Measurements from ENCODE around the gene DNPEP.
"Not testable (repeated sequence)": the region's sequence is repeated elsewhere in the genome, so short reads cannot be mapped to it uniquely, and the experiment has no call there.

DNPEP gene

GRCh38 chr2:219398721-219399363 lies 11.1 kb upstream of the DNPEP start:
- DNase-seq: no peak

DNA sequence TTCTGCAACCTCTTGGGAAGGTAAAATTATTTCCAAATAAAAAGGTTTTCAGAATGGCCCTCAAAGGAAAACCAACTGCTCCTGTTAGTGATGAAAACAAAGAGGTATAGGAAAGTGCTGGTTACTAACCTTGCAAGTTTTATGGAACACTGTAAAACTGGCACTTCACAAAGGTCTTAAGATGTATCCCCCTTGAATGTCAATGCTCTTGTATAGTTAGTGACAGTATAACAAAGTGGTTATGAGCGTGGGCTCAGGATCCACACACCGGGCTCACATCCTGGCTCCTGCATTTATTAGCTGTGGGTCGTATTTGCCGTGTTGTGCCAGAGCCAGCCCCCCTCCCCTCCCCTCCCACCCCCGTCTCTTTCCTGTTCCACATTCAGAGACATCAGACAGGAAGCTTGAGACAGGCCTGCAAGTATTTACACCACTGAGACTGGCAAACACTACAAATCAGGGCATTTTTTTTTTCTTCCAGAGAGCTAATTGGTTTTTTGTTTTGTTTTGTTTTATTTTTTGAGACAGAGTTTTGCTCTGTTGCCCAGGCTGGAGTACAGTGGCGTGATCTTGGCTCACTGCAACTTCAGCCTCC lies 9.2 kb upstream of the DNPEP start:
- peak in 1 of 3 donors; percentile 35 for DNase-seq

DNA sequence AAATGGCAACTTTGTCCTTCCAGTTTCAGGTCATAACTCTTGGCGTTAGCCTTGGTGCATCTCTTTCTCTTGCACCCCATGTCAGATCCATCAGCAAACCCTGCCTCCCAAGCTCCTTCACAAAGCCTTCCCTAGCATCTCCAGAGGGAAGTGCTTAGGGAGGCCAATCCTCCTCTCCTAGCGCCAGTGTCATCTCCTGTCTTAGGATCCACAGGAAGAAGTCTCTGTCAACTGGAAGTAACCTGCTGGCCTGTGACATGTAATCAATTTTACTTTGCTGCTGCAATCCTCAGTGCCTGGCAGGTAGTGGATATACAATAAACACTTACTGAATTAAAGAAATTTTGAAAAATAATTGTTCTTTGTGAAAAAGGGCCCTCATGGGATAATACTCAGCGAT lies 7.9 kb upstream of the DNPEP start:
- DNase-seq: no peak

DNA sequence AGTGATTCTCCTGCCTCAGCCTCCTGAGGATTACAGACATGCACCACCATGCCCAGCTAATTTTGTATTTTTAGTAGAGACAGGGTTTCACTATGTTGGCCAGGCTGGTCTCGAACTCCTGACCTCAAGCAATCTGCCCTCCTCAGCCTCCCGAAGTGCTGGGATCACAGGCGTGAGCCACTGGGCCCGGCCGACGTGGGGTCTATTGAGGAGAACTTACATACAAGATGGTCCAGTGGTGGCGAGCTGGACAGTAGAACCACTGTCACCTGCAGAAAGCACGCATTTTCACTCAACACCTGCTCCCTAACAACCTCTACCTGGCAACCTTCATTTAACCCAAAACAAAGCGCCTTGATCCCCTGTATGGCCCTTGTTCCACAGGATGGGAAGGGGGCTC lies 7.3 kb upstream of the DNPEP start:
- not testable (repeated sequence) for DNase-seq

- DNase-seq: no peak
Measured at GRCh38 chr2:219392754-219393153, 5.0 kb upstream of the DNPEP start.

DNA sequence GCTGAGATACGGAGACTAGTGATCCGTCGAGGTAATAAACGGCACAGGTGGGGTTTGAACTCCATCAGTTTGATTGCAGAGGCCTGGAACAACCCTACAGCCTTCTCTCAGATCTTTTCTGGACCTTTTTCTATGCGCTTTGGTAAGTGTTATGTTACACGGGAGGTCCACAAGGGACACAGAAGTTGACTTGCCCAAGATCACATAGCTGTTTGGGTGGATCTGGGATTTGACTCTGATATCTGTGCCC lies 1.1 kb upstream of the DNPEP start:
- no peak for DNase-seq

- DNase-seq: peak; percentile 98 to 100 (median 99)
Measured at GRCh38 chr2:219388121-219388906, 602 bp upstream of the DNPEP start.

DNA sequence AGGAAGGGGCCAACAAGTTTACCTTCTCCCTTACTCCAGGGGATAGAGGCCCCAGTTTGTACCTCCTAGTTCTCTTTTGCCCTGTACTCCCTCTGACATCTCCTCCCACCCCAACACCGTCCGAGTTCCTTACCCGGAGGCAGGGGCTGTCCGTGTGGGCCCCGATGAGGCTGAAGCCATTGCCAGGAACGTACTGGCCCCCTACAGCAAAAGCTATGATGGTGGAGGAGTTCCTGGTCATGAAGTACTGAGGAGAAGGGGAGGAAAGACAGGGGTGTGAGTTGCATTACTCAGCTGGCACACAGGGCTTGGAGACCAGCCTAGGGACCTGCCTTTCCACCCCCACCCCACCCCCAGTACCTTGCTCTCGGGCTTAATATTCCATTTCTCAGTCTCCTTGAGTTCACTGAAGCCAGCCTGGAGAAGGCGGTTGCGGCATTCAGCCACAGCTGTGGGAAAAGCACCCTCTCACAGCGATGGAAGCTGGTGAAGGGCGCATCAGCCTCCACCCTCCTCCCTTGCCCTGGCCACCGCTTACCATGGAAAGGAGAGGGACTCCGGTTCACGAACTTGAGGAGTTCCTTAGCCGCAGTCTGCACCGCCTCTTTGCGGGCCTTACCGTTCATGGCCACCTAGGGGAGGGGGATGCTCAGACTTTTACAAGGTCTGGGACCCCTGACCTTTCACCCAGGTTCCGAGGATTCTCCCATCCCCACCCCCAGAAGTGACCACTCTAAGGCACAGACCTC lies 1.0 kb downstream of the DNPEP start:
- no peak for DNase-seq

DNA sequence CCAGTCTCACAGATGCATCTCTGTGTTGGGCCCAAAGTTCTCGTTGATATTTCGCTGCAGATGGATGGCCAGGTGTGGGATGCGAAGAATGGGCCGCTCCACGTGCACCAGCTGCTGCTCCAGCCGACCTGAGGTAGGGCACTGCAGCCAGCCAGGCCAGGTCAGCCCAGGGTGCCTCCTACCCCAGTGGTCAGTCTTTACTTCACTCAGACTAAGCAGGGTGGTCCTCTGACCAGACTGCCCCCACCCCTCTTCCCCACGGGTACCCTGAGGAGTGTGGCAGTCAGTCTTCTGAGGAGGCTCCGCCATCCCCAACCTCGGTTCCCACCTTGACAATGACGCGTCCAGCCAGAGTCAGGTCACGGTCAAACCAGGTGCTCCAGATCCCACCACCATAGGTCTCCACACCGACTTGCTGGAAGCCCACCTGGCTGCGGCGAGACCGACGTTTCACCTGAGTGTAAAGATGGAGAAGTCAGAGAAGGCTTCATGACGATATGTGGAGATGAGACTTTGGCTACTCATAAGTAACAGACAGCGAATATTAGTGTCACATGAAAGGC lies 1.7 kb downstream of the DNPEP start:
- DNase-seq: no peak

DNA sequence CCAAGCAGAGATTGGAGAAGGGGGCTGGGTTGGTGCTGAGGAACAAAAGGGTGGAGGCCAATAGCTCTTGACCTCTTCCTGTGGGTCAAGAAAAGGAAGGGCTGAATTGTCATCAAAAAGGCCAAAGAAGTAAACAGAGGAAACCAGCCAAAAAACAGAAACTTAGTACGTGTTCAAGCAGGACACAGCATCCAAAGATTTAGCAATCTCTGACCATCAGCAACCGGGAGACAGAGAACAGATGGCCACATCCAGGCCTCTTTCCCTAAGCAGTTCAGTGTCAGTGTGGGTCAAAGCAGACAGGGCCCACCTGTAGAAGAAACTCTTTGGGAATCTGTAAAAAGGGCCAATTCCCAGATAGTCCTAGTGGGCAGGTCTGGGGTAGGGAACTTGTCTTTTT lies 2.9 kb downstream of the DNPEP start:
- DNase-seq: no peak

DNA sequence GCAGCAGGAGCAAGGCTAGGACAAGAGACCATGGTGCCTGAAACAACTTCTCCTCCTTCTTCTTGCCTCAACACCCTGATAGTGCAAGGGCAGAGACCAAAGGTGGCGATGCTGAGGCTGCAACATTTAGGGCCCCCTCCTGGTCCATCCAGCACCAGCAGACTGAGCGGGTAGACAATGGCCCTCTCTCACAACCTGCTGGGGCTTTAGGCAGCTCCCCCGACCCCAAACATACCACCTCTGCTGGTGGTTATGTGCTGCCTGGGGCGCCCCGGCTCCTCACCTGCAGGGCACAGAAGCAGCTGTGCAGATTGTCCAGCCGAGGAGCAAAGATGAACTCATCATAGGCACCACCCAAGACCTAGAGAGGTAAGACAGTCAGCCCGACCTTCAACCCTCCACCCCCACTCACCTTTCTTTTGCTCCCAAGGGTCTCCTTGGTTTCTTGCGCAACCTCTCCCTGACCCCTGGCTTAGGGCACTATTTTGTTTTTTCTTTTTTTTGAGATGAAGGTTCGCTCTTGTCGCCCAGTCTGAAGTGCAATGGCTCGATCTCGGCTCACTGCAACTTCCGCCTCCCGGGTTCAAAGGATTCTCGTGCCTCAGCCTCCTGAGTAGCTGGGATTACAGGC lies 3.5 kb downstream of the DNPEP start:
- DNase-seq: no peak

DNA sequence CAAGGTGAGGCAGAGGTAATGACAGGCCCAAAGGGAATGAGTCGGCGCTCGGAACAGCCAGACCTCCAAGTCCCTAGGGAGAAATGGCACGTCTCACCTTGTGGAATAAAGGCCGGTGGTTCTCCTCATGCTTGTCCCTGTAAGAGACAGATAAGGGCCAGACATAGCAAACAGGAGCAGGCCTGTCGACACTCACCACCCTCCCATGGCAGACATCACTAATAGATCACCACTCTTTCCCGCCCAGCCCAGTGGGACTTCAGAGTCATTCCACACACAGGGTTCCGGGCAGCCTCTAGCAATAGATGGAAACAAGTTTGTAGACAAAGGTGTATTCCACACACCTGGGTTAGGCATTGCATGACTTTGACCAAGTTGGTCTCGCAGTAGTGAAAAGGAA lies 6.3 kb downstream of the DNPEP start:
- no peak for DNase-seq

GRCh38 chr2:219380926-219381325 lies 6.8 kb downstream of the DNPEP start:
- no peak for DNase-seq

GRCh38 chr2:219378163-219378851 lies 9.4 kb downstream of the DNPEP start:
- DNase-seq: no peak

DNA sequence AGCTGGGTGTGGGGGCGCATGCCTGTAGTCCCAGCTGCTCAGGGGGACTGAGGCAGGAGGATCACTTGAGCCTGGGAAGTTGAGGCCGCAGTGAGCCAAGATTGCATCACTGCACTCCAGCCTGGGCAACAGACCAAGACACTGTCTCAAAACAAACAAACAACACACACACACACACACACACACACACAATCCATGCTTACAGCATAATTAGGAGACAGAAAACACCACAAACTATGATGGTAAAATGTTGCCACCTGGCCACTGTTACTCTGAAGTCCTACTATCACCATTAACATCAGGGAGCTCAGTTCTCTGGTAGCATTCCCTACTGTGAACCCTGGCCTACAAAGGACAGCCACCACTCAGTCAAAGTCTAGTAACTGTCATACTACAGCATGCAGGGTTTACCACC lies 18.3 kb downstream of the DNPEP start:
- DNase-seq: no peak

DNA sequence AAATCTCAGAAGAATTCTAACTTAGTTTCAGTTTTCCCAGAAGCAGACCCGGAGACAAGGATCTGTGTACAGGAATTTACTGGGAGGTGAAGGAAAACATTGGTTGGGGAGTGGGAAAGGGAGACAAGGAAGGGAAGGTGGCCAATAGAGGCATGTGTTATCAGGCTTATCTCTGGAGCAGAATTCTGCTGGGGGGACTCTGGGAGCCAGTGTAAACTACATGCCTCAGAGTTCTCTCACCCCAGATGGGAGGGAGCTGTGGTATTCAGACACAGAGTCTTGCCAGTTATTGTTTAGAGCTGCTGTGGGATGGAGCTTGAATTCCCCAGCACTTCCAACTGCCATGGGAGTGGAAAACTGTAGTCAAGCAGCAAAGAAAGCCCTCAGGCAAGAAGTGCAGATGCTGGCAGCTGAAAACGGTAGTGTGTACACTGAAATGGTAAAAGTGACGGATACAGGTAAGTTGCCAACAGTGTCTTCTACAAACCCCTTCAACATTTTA lies 19.0 kb downstream of the DNPEP start:
- DNase-seq: no peak

DNA sequence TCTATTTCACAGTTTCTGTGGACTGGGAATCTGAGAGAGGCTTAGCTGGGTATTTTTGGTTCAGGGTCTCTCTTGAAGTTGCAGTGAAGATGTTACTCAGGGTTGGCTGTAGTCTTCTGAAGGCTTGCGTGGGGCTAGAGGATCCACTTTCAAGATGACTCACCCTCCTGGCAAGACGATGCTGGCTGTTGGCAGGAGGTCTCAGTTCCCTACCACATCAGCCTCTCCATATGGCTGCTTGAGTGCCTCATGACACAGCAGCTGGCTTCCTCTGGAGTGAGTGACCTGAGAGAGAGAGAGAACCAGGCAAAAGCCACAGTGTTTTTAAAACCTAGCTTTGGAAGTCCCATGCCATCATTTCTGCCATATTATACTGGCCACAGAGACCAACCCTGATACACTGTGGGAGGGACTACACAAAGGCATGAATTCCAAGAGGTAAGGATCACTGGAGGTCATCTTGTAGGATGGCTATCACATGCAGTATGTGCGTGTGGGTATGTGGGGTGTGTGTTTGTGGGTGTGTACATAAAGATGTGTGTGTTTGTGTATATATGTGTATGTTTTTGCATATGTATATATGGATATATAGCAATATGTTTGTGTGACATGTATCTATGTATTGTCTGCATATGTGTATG lies 25.1 kb downstream of the DNPEP start:
- peak; percentile 86 to 90 (median 87) for DNase-seq

DNA sequence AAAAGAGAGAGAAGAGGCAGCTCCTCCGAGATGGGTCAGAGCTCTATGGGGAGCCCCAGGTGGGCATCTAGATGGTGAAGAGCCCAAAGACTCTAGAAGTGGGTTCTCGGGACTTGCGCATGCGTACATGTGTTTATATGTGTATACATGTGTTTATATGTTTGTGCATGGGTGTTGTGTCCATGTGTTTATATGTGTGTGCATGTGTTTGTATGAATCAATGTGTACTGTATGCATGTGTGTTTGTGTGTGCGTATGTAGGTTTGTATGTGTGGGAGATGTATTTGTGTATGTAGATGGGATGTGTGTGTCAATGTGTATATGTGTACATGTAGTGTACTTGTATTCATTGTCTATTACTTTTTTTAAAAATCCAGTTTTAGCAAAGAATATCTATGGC lies 25.6 kb downstream of the DNPEP start:
- DNase-seq: no peak

DNA sequence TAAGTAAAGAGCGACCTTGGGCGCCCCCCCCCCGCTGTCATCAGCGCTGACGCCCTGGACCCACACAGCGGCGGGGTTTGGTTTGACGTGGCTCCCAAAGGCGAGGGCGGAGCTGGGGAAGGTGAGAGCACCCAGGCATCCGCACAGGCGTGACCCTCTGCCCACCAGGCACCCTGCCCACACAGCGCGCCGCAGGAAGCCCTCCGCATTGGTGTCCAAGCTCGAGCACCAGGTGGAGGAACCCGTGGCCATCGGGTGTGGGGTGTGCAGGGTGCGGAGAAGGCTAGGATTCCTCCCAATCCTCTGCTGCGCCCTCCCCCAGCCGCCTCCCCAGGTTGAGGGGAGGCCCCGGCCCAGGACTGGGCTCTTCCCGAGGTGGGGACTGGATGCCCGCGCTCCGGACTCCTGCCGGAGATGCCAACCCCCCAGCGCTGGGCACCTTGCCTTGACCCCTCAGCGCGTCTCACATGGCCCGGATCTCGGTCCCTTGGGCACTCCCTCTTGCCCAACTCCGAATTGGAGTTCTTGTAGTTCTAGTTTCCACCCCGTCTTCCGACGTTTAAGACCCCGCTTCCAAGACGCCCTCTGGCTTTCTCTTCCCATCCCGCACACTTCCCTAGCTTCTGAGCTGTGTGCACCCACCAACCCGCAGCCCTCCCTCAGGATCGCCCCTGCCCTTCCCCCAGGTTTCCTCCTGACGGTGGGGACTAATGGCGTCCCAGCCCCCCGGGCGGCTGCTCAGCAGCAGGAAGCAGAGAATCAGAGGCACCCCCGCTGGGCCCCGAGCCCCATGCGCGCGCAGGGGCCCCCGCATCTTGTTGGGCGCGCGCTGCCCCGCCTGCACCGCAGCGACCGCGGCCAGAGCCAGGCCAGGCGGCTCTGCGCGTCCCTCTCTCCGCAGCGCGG lies 29.3 kb downstream of the DNPEP start:
- peak in 1 of 3 donors; percentile 25 for DNase-seq

DNA sequence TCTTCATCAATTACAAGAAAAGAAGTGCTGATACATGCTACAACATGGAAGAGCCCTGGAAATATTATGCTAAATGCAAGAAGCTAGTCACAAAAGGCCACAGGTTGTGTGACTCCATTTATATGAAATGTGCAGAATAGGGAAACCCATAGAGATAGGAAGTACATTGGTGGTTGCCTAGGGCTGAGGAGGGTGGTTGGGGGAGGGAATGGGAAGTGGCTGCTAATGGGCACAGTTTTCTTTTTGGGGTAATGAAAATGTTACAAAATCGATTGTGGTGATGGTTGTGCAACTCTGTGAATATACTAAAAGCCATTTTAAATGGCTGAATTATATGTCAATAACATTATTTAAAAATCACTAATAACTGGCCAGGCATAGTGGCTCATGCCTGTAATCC lies 30.9 kb downstream of the DNPEP start:
- peak; percentile 82 to 86 (median 82) for DNase-seq

All from suppressor macrophage treated with lipopolysaccharide for 1 hour (primary cell).